ENCODE measurements around the gene PLCH2. TPM values are rescaled to one million over a fixed set of nuclear protein-coding genes. Genes with fewer than 3 reads are reported as not detected.

Gene PLCH2
- polyA plus RNA-seq, 1 of the 3 experiments (the other 2 are of a cell fraction): 0.08 TPM

- Histone ChIP-seq H4K20me1 (ENCODE audit: insufficient read depth) (no peaks in the 10 kb centered on the region), H3K9ac (no peak overlapping the region), H3K27me3 (ENCODE audit: insufficient read depth) (no peaks in the 10 kb centered on the region), H3K9me3 (no peaks in the 10 kb centered on the region), H3K4me2 (no peak overlapping the region), H3K4me1 (ENCODE audit: control insufficient read depth in 1 of 2, insufficient read depth in 2 of 2, low read depth in 1 of 2, low read length in 1 of 2) (peaks cover 0 to 15% of the 10 kb centered on the region in 2 experiments; a peak in 1 of 4 replicates), H3K27ac (ENCODE audit: low read depth in 2 of 2, low read length in 1 of 2) (no peak overlapping the region), H3K4me3 (ENCODE audit: low read depth in 2 of 2, low read length in 1 of 2) (no peak overlapping the region), H3K36me3 (replicated peaks in 1 of 2; ENCODE audit: control insufficient read depth in 1 of 2, insufficient read depth in 2 of 2, low read length in 1 of 2) (peaks cover 0 to 13% of the 10 kb centered on the region in 2 experiments), H3K79me2 (ENCODE audit: insufficient read depth) (no peaks in the 10 kb centered on the region), H3F3A (replicated peaks; ENCODE audit: insufficient read depth) (no peaks in the 10 kb centered on the region), H2AFZ (ENCODE audit: low read depth) (no peak overlapping the region), H3K9me2 (no peaks in the 10 kb centered on the region)
- 84% methylated on average over 7 of the region's 36 CpGs for whole genome bisulfite sequencing (ENCODE audit: low lambda C conversion rate)
- POLR2A ChIA-PET: no interaction called here
- CTCF ChIA-PET: interaction anchor here (0.8 to 2.4 kb wide), 3 partner anchors 20 to 45 kb away, joined by 3 to 7 read pairs (median 3); partner anchors contain the start of gene PANK4
- no peak for DNase-seq
- no peak for TF ChIP-seq RCOR1 (IDR thresholded peaks at IDR 0.05; ENCODE audit: low read length)
- TF ChIP-seq PBX3 (IDR thresholded peaks at IDR 0.05): no peak
- no peak for TF ChIP-seq POLR2AphosphoS5 (IDR thresholded peaks at IDR 0.05; ENCODE audit: low read depth, low read length)
- TF ChIP-seq CHD2 (IDR thresholded peaks at IDR 0.05; ENCODE audit: low read length, partially characterized antibody): no peak
- no peak for TF ChIP-seq EP300 (IDR thresholded peaks at IDR 0.05; ENCODE audit: borderline replicate concordance in 1 of 2, low read depth in 1 of 2, low read length in 1 of 2)
- no peak for TF ChIP-seq MXI1 (IDR thresholded peaks at IDR 0.05; ENCODE audit: low read depth, low read length)
- TF ChIP-seq EZH2phosphoT487 (IDR thresholded peaks at IDR 0.05; ENCODE audit: borderline replicate concordance, low read depth): no peak
Measured at GRCh38 chr1:2504225-2504948, 28.3 kb downstream of the PLCH2 start.

- no peaks in the 10 kb centered on the region for H3K9me2 ChIP-seq
- H3K27me3 ChIP-seq (ENCODE audit: insufficient read depth): no peaks in the 10 kb centered on the region
- no peak overlapping the region for H3K27ac ChIP-seq (ENCODE audit: low read depth in 2 of 2, low read length in 1 of 2)
- H3K9me3 ChIP-seq: no peaks in the 10 kb centered on the region
- ChIA-PET CTCF (interaction anchor here (2.4 kb wide), 1 partner anchor 45 kb away, joined by 7 read pairs; no protein-coding TSS in a partner anchor), POLR2A (no interaction called here)
- H3K79me2 ChIP-seq (ENCODE audit: insufficient read depth): no peaks in the 10 kb centered on the region
- no peak overlapping the region for H3K4me2 ChIP-seq
- H3K9ac ChIP-seq: no peak overlapping the region
- H3F3A ChIP-seq (replicated peaks; ENCODE audit: insufficient read depth): no peaks in the 10 kb centered on the region
- WGBS (ENCODE audit: low lambda C conversion rate): no CpG with 5 or more reads among the region's 22 CpGs
- no peak overlapping the region for H3K4me3 ChIP-seq (ENCODE audit: low read depth in 2 of 2, low read length in 1 of 2)
- H3K4me1 ChIP-seq (ENCODE audit: control insufficient read depth in 1 of 2, insufficient read depth in 2 of 2, low read depth in 1 of 2, low read length in 1 of 2): peaks cover 0 to 10% of the 10 kb centered on the region in 2 experiments; a peak in 1 of 4 replicates
- H3K36me3 ChIP-seq (replicated peaks in 1 of 2; ENCODE audit: control insufficient read depth in 1 of 2, insufficient read depth in 2 of 2, low read length in 1 of 2): peaks cover 0 to 19% of the 10 kb centered on the region in 2 experiments
- no peak for TF ChIP-seq FOXJ3 (CRISPR knock-in tag; IDR thresholded peaks at IDR 0.05)
- TF ChIP-seq JUND (IDR thresholded peaks at IDR 0.05): no peak
- no peak for TF ChIP-seq RXRA (IDR thresholded peaks at IDR 0.05; ENCODE audit: borderline replicate concordance, low read depth)
- TF ChIP-seq EP300 (IDR thresholded peaks at IDR 0.05; ENCODE audit: borderline replicate concordance in 1 of 2, low read depth in 1 of 2, low read length in 1 of 2): no peak
- TF ChIP-seq FOXM1 (IDR thresholded peaks at IDR 0.05; ENCODE audit: low read depth): no peak
- no peak for TF ChIP-seq MEF2A (IDR thresholded peaks at IDR 0.05; ENCODE audit: borderline replicate concordance, low read depth)
- no peak for TF ChIP-seq ZBTB33 (IDR thresholded peaks at IDR 0.05; ENCODE audit: borderline replicate concordance, low read depth)
- TF ChIP-seq YY1 (IDR thresholded peaks at IDR 0.05; ENCODE audit: low read depth): no peak
- no peak for TF ChIP-seq PBX3 (IDR thresholded peaks at IDR 0.05)
- TF ChIP-seq RFX5 (IDR thresholded peaks at IDR 0.05; ENCODE audit: low read length): no peak
- no peak for TF ChIP-seq GABPA (IDR thresholded peaks at IDR 0.05; ENCODE audit: low read depth)
- no peak for TF ChIP-seq CHD2 (IDR thresholded peaks at IDR 0.05; ENCODE audit: low read length, partially characterized antibody)
- TF ChIP-seq TAF1 (IDR thresholded peaks at IDR 0.05; ENCODE audit: borderline replicate concordance, low read depth, low read length): no peak
- TF ChIP-seq CTCF (IDR thresholded peaks at IDR 0.05): no peak
- TF ChIP-seq EZH2phosphoT487 (IDR thresholded peaks at IDR 0.05; ENCODE audit: borderline replicate concordance, low read depth): no peak
- H2AFZ ChIP-seq (ENCODE audit: low read depth): no peak overlapping the region
- peak; percentile 58 for DNase-seq
- no peaks in the 10 kb centered on the region for H4K20me1 ChIP-seq (ENCODE audit: insufficient read depth)
Measured at GRCh38 chr1:2504949-2505272, 28.8 kb downstream of the PLCH2 start.
